Non-pigmented ciliary epithelial cell (primary cell): ENCODE results near the gene GNB5.
"Not testable (repeated sequence)": the region's sequence is repeated elsewhere in the genome, so short reads cannot be mapped to it uniquely, and the experiment has no call there.

Experiments
- DNase-seq: peaks from one replicate; pipeline ENCODE4 v3.0.0-alpha.2; 2010; ENCODE audit warnings: low read depth

Gene GNB5

DNA sequence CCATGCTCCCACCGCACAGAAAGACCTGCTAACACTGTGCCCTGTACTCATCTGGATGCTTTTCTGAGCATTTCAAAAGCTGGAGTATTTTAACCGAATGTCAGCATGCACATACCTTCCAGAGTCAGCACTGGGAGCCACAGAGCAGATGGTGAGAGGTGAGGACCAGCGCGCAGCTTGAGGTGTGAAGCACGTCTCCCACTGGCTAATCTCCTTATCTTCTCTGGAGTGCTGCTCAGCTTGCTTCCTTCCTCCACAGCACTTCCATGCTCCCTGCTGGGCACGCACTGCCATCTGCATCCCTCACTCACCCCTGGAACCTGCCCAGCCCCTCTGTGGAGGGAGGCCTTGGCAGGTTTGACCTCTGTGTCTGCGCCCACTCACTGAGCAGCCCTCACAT is at the start of gene GNB5:
GNB5 (minus strand) TSS at position 186 of the 400 bp plus-strand sequence. CDS start 6,716 bp downstream, outside the sequence.
- DNase-seq = no peak

DNA sequence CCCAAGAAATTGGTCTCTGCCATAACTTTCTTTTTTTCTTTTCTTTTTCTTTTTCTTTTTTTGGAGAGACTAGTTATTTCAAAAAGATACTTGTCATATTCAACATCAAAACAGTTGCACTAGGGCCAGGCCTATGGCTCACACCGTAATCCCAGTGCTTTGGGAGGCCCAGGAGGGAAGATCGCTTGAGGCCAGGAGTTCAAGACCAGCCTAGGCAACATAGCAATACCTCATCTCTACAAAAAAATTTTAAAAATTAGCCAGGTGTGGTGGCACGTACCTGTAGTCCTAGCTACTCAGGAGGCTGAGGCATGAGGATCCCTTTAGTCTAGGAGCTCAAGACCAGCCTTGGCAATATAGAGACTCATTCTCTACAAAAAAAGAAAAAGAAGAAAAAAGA is 49.0 kb upstream of the GNB5 start:
- no peak for DNase-seq

DNA sequence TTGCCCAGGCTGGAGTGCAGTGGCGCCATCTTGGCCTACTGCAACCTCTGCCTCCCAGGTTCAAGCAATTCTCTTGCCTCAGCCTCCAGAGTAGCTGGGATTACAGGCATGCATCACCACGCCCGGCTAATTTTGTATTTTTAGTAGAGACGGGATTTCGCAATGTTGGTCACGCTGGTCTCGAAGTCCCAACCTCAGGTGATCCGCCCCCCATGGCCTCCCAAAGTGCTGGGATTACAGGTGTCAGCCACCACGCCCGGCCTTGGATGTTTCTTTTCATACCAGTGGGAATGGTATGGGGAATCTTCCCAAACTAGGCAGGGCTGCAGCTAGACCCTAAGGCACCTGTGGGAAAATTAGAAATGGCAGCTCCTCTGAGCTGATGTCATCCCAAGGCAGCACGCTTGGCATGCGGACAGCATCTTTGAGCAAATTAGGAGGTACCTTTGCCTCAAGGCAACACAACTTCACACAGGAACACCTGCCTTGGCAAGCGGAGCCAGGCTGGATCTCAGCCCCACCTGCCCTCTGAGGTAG is 47.9 kb upstream of the GNB5 start:
- not testable (repeated sequence) for DNase-seq

DNA sequence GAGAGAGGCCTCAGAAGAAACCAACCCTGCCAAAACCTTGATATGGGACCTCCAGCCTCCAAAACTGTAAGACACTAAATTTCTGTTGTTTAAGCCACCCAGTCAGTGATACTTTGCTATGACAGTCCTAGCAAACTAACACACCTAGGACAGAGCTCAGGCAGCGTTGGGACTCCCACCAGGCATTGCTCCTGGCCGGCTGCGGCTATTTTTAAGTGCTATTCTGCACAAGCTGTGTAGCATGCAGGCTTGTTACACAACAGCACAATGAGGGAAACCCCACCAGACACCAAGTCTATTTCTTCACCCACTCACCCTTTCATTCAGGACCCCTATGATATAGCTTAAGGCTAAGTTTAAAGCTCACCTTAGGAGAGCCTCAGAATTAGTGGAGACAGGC is 47.0 kb upstream of the GNB5 start:
- no peak for DNase-seq

DNA sequence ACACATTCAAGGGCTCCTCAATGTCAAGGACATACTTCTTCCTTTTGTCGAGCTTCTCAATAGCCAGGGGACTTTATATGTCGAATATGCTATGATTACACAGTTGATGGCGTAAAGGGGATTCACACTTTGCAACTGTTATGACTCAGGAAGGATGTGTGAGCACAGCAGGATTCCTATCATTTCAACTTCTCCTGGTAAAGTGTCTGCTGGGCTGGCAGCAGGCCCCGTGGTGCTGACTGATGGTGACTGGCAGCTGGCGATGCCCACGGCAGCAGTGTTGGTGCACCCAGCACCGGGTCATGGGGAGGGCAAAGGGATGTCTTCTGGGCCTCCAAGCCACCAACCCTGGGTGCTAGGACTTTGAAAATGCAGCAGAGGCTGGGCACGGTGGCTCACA is 44.8 kb upstream of the GNB5 start:
- no peak for DNase-seq

DNA sequence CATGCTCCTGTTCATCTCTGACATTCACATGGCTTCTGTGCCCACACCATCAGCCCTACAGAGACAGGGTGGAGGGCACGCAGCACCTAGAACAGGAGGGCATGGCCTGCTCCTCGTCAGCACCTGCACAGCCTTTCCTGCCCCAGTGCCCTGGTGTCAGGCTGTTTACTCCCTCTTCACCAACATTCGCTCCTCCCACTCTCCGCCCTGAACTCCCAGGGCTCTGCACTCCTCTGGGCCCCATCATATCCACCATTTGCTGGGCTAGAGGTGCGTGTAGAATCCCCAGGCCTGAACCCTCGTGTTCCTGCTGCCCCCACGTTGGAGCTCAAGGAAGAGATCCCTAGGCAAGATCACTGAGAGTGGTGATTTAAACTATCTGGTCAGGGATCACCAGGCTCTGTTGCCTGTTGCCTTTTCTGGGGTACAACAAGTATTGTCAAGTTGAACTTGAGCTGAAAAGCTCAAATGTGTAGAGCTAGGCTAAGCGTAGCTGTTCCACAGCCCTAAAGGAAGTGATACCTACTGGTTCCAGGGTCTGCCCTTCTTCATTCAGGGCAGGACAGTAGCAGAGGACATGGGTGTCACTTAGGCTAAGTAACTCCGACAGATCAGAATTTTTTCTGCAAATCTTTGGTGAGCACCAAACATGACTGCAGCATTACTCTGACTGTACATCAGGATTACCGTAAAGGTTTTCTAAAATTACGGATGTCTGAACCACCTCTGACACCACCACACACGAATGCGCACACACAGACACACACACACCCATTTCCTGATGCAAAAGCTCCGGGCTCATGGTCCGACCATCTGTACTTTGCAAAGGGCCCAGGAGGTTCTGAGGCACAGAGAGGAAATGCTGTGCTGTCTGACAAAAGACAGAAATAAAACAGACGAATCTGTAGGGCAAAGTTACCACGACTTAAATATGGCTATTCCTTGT is 43.7 kb upstream of the GNB5 start:
- no peak for DNase-seq

DNA sequence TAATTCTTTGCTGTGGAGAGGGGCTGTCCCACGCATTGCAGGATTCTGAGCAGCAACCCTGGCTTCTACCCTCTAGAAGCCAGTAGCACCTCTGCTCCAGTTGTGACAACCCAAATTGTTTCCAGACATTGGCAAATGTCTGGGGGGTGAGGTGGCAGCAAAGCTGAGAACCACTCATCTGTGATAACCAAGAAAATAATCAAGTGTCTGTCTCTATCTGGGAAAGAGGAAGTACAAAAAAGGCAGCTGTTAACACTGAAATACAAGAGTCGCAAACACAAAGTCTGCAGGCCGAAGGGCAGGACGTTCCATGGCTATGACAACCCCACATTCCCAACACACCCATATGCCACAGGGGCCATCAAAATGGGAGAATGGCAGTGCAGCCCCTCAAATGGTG is 42.2 kb upstream of the GNB5 start:
- DNase-seq = no peak

DNA sequence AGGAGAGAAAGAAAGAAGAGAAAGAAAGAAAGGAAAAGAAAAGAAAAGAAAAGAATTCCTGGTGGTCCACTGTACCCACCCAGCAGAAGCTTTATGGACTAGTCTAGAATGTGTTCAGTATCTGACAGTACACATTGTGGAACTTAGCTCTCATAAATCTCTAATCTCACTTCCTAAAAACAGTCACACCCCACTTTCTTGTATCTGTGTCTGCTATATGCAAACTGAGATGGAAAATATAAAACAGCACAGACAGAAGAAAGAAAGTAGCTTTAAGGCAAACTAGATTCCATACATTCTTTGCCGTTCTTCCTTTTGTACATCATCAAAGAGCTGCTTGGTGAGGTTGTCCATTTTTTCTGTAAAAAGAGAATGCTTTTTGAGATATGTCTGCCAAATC is 41.1 kb upstream of the GNB5 start:
- no peak for DNase-seq

DNA sequence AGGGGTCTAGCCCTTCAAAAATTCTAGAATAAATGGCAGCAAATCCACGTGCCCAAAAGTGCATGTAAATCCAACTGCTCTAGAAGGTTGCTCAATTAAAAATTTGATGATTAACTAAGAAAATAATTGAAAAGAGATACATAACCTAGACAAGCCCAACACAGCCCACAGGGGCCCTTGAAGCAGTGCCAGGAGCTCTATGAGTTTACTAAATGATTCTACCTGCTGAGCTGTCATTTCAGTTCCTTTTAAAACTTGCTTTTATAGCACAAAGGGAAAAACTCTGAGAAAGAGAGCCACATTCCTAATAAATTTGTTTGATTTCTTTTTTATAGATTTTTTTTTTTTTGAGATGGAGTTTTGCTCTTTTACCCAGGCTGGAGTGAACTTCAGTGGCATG is 38.9 kb upstream of the GNB5 start:
- no peak for DNase-seq

DNA sequence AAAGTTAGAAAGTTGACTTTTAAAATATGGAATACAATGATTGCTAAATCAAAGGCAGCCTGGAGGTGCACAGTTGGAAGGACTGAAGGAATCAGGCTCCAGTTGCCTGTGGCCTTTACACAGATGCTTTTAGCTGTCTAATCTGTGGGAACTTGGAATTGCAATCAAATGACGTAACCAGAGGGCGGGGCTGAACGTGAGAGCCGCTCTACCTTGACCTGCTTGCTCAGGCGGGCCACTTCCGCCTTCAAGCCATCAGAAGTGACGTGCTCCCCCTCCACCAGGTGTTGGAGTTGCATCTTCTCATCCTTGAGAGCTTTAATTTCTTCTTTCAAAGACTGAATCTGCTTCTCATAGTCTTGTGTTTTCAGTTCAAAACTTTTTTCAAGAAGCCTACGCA is 37.7 kb upstream of the GNB5 start:
- no peak for DNase-seq

DNA sequence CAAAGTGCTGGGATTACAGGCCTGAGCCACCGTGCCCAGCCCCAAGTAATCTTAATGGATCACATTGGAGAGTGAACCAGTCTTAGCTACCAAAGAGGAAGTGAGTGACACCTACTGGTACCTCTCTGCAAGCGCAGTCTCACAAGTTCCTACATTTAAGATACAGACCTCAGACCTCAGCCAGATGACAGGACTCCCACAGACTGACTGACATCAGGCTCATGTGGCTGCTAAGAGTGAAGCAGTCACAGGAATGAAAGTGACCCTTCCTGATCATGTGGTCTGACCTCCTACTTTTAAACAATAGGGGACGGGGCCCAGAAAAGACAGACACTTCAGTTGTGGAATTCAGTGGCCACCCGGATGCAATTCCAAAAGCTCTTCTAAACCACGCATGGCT is 36.3 kb upstream of the GNB5 start:
- DNase-seq = peak; percentile 63

DNA sequence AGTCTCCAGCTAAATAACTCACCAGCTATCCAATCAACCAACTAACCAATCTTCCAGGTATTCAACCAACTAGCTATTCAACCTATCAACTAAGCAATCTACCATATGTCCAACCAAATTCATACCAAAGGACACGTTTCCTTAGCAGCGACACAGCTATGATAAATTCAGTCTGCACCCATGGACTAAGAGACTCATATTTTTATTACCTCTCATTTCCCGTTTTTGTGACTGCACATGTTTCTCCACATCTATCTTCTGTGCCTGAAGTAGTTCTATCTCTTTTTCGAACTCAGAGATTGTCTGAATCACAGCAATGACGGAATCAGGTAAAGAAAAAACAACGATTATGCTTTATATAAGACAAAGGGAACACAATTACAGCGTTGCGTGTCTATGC is 34.0 kb upstream of the GNB5 start:
- no peak for DNase-seq

DNA sequence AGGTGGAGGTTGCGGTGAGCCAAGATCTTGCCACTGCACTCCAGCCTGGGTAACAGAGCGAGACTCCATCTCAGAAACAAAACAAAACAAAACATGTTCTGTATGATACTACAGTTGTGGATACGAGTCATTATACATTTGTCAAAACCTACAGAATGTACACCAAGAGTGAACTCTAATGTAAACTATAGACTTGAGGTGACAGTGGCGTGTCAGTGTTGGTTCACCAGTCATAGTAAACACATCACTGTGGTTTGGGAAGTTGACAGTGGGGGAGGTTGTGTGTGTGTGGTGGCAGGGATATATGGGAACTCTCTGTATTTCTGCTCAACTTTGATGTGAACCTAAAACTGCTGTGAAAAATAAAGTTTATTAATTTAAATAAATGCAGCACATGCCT is 33.0 kb upstream of the GNB5 start:
- no peak for DNase-seq

DNA sequence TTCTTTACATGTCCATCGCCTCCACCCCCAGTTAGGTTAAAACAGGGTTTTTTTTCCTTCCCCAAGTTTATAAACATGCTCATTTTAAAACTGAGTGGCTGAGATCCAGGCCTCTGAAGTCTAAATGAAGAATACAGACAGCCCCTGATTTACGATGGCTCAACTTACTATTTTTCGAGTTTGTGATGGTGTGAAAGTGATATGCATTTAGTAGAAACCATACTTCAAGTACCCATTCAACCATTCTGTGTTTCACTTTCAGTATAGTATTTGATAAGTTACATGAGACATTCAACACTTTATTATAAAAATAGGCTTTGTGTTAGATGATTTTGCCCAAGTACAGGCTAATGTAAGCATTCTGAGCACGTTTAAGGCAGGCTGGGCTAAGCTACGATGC is 30.5 kb upstream of the GNB5 start:
- DNase-seq = no peak

DNA sequence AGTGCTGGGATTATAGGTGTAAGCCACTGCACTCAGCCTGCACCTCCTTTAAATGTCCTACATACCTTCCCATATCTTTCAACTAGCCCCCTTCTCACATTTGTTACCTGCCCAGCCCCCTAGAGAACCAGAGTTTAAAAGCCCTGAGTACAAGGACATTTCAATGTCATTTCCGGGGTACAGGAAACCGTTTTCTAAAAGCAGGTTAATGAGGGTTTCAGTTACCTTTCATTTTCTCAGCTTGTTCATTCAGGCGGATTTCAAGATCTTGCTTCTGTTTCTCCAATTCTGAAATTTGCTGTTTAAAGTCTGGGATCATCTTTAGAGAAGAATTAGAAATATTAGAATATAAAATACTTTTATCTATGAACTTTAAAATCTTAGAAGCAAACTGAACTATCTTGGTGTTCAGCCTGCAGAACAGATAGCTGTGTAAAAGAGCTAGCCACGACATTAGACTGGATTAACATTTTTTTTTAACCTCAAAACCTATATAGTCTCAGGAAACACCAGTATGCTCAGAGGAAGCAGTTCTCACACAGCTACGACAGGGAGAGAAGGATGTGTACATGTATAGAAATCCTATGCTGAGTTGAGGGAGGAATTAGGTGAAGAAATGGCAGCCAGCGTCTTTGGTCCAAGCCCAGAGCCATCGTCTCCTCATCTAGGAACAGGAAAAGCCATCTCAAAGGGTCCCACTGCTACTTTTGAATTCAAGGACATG is 29.9 kb upstream of the GNB5 start:
- DNase-seq = no peak

DNA sequence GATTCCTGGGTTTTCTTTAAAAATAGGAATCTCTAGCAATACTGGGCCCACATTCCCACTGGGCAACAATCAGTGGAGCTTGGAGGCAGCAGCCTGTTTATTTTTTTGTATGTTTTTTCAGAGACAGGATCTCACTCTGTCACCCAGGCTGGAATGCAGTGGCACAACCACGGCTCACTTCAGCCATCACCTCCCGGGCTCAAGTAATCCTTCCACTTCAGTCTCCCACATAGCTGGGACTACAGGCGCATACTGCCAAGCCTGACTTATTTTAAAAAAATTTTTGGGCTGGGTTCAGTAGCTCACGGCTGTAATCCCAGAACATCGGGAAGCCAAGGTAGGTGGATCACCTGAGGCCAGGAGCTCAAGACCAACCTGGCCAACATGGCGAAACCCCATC is 29.1 kb upstream of the GNB5 start:
- no peak for DNase-seq

DNA sequence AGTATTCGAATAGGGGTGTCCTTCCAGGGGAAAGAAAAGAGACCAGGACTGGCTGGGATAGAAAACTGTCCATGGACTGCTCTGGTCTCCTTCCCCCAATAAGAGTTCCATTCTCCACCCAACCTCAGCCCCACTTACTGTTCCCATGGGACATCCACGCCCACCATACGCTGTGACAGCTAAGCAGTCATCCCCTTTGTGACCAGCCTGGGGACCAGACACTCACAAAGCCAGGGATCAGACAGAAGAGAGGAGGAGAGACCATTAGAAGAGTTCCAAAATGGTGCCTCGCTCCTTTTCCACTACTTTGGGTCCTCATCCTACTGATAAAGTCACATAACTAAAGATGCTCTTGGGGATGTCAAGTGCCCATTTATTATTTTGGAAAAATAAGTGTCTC is 27.6 kb upstream of the GNB5 start:
- no peak for DNase-seq

DNA sequence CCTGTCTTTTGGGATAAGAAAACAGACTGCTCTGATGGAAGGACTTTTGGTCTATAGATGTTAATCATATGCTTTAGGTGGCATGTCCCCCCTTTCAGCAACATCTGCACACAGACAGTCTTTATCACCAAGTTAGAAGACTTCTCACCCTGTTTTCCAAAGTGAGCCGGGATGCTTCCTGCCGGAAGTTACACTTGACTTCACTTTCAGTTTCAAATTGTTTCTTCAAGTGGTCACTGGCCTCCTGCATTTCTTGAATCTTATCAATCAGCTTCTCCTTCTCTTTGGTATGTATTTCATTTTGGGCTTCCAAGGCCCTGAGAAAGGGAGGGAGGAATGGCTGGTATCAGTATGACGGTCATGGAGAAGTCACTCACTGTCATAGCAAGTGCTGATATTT is 27.2 kb upstream of the GNB5 start:
- no peak for DNase-seq

DNA sequence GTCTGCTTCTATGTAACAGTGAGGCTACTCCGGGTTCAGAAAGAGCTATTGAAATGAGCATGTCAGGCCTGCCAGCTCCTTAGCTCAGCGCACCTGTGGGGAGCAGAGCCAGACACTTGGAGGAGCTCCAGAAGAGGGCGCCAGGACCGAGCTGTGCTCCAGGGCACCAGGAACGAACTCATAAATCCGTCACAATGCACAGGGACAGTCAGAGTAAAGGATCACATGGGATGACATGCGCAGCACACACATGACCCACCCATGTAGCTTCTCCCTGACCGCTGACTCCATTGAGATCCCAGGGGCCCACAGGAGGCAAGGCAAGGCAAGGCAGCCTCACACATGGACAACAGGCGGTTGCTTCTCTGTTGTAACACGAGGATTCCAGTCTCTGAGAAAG is 26.0 kb upstream of the GNB5 start:
- no peak for DNase-seq

DNA sequence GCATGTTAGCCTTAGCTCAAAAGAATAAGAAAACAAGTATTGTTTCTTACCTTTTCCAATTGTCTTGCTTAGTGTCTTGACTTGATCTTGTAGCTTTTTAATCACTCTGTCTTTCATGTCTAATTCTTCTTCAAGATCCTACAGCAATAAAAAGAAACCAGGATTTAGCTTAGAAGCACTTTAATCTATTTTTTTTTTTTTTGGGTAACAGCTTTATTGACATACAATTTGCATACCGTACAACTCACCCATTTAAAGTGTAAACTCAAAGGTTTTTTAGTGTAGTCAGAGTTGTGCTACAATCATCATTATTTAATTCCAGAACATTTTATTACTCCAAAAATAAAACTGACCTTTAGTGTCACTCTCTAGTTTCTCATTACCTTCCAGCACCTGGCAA is 23.4 kb upstream of the GNB5 start:
- DNase-seq = no peak

DNA sequence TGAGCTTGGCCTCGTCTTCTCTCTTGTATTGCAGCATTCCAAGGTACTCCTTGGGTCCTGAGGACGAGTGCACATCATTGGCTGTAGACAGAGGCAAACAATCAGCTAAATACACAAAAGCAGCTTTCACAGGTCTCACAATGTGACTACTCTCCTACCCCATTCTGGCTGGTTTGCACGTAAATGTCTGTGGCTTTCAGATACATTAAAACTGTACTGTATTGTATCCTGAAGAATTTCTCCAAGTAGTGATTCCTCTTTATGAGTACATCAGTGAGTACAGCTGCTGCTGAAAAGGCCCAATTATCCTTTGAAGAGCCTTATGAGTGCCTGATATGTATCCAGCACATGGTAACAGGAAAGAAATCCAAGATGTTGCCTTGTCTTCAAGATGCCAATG is 22.0 kb upstream of the GNB5 start:
- DNase-seq = no peak

DNA sequence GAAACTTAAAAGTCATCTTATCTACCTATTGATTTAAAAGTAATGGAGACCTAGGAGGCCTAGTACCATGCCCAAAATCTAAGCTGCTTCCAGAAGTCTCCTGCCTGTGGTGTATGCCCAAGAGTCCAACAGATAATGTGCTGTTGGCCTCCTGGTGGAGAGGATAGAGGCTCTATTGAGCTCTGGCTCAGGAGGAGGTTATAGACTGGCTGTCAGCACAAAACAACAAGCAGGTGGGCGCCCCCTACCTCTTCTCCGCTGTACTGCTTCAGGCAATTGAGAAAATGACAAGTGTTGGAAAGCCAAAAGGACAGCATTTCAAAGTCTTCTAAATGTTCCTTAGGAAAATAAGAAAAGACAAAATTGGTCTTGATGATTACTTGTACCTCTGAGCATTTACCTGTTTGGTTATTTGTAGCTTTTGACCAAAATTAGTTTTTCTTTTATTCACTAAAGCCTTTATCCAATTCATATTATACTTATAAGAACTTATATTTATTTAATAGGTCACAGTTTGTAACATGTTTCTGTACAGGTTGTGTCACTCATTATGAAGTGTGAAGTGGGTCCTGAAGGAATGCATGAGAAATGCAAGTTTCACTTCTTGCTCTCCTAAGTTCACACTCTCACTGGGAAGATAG is 17.2 kb upstream of the GNB5 start:
- DNase-seq = no peak

DNA sequence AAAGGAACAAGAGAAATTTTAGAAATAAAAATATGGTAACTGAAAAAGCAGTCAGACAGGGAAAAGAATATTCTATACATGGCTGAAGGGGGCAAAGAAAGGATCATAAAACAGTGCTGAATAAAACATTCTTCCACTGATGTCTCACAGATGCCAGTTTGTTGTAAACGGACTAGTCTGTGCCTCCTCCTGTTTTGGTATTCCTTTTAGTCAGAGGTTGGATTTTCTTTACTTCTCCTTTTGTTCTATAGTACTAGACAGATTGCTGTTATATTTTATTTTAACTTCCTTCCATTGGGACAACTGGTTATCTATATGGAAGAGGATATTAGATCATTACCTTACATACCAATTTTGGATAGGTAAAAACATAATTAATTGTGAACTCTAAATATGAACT is 16.0 kb upstream of the GNB5 start:
- no peak for DNase-seq
